H1 (cell line): ENCODE measurements around the gene ZNF618. TPM values are rescaled to one million over a fixed set of nuclear protein-coding genes. Genes with fewer than 3 reads are reported as not detected.

Experiments
- CTCF ChIA-PET: fragments of 300-600 bp; sonication (Branson Sonifier 250); formaldehyde crosslinking; loops from one replicate; lab custom pipeline; 2021; ENCODE audit not compliant: partially characterized antibody; lab: Charles Lee
- POLR2A ChIA-PET: fragments of 300-600 bp; sonication (Branson Sonifier 250); formaldehyde crosslinking; loops from one replicate; lab custom pipeline; 2021; ENCODE audit warnings: inconsistent platforms; ENCODE audit not compliant: partially characterized antibody; lab: Charles Lee
- DNase-seq, 2 experiments: peaks; one replicate each; pipeline versions ENCODE4 v3.0.0 to v3.0.0-alpha.2; 2010 to 2022; ENCODE audit warnings: low spot score in 2 of 2, low read depth in 1 of 2, mixed read lengths in 1 of 2
- FAIRE-seq: peaks from 2 replicates; lab custom pipeline; 2011; peaks lifted over from hg19 to GRCh38; lab: Jason Lieb, UNC
- H2AFZ ChIP-seq: 2 replicates; pipeline ENCODE4 v1.8.1; 2012; ENCODE audit warnings: low read length, inconsistent platforms
- H2AK5ac ChIP-seq: 2 replicates; pipeline ENCODE4 v1.6.1; 2013; ENCODE audit warnings: low read depth, low read length
- H2BK120ac ChIP-seq: replicated peaks from 2 replicates; pipeline ENCODE3; 2013; ENCODE audit warnings: low read depth, low read length, inconsistent platforms
- H2BK12ac ChIP-seq: 2 replicates; pipeline ENCODE4 v1.6.1; 2013; ENCODE audit warnings: low read depth, low read length
- H2BK15ac ChIP-seq: 2 replicates; pipeline ENCODE4 v1.6.1; 2013; ENCODE audit warnings: low read length
- H2BK20ac ChIP-seq: 2 replicates; pipeline ENCODE4 v1.6.1; 2013; ENCODE audit warnings: low read length
- H2BK5ac ChIP-seq: 2 replicates; pipeline ENCODE4 v1.6.1; 2013; ENCODE audit warnings: low read depth, low read length
- H3K14ac ChIP-seq: 2 replicates; pipeline ENCODE4 v1.6.1; 2013; ENCODE audit warnings: inconsistent platforms; ENCODE audit not compliant: insufficient read length
- H3K18ac ChIP-seq: 2 replicates; pipeline ENCODE4 v1.6.1; 2013; ENCODE audit warnings: low read length; ENCODE audit errors: extremely low read depth
- H3K23ac ChIP-seq: 2 replicates; pipeline ENCODE4 v1.6.1; 2013; ENCODE audit warnings: inconsistent platforms; ENCODE audit not compliant: insufficient read length
- H3K23me2 ChIP-seq: 2 replicates; pipeline ENCODE4 v1.6.1; 2013; ENCODE audit warnings: low read depth, low read length
- H3K27ac ChIP-seq: 2 replicates; pipeline ENCODE4 v1.6.1; 2011; ENCODE audit warnings: low read depth, low read length, inconsistent platforms
- H3K27me3 ChIP-seq, 4 experiments: replicated peaks in 1 of 4; 1 replicate in 1 of 4; 2 replicates in 3 of 4; pipeline versions ENCODE4 v1.6.1 to v1.8.1; 2011 to 2013; ENCODE audit warnings: low read length in 3 of 4, mild to moderate bottlenecking in 3 of 4, inconsistent platforms in 2 of 4, mixed read lengths in 2 of 4, moderate library complexity in 1 of 4; ENCODE audit not compliant: control insufficient read depth in 3 of 4, insufficient read depth in 3 of 4; ENCODE audit errors: extremely low read depth in 1 of 4
- H3K36me3 ChIP-seq, 4 experiments: 2 replicates each; pipeline versions ENCODE4 v1.6.1 to v1.8.1; 2011 to 2013; ENCODE audit warnings: mild to moderate bottlenecking in 4 of 4, low read length in 3 of 4, moderate library complexity in 2 of 4, control low read depth in 1 of 4, inconsistent platforms in 1 of 4; ENCODE audit not compliant: insufficient read depth in 4 of 4, control insufficient read depth in 2 of 4
- H3K4ac ChIP-seq: replicated peaks from 2 replicates; pipeline ENCODE3; 2013; ENCODE audit warnings: low read length, low read depth, mixed read lengths, inconsistent platforms; ENCODE audit not compliant: insufficient read length
- H3K4me1 ChIP-seq, 4 experiments: replicated peaks in 1 of 4; 1 replicate in 1 of 4; 2 replicates in 3 of 4; pipeline versions ENCODE4 v1.6.1 to v1.8.1; 2011 to 2013; ENCODE audit warnings: low read length in 3 of 4, inconsistent platforms in 2 of 4, mixed read lengths in 1 of 4; ENCODE audit not compliant: insufficient read depth in 4 of 4, control insufficient read depth in 3 of 4
- H3K4me2 ChIP-seq, 2 experiments: 2 replicates each; pipeline versions ENCODE4 v1.6.1 to v1.8.1; 2011 to 2013; ENCODE audit warnings: low read depth in 2 of 2, low read length in 2 of 2, control low read depth in 1 of 2, inconsistent platforms in 1 of 2, mild to moderate bottlenecking in 1 of 2; ENCODE audit not compliant: insufficient read depth in 1 of 2
- H3K4me3 ChIP-seq, 4 experiments: fragments of 200-600, 300-600 bp in 1 of 4; sonication (generic), shearing (Covaris generic), sonication (Bioruptor Twin) in 1 of 4; 2 replicates each; pipeline versions ENCODE4 v1.5.1 to v1.8.1; 2011 to 2016; ENCODE audit warnings: low read length in 4 of 4, low read depth in 3 of 4, control low read depth in 2 of 4, inconsistent platforms in 2 of 4, mild to moderate bottlenecking in 2 of 4, mixed read lengths in 1 of 4, moderate library complexity in 1 of 4; ENCODE audit not compliant: insufficient read depth in 2 of 4; ENCODE audit errors: extremely low read depth in 1 of 4
- H3K56ac ChIP-seq: replicated peaks from 2 replicates; pipeline ENCODE3; 2013; ENCODE audit warnings: low read depth, mild to moderate bottlenecking, mixed read lengths, low read length, inconsistent platforms; ENCODE audit not compliant: insufficient read length
- H3K79me1 ChIP-seq: 2 replicates; pipeline ENCODE4 v1.6.1; 2013; ENCODE audit warnings: low read depth, low read length, control low read depth
- H3K79me2 ChIP-seq, 2 experiments: 2 replicates each; pipeline versions ENCODE4 v1.6.1 to v1.8.1; 2012 to 2013; ENCODE audit warnings: low read length in 2 of 2, mild to moderate bottlenecking in 2 of 2, inconsistent platforms in 1 of 2; ENCODE audit not compliant: insufficient read depth in 2 of 2, control insufficient read depth in 1 of 2
- H3K9ac ChIP-seq, 4 experiments: replicated peaks in 1 of 4; 1 replicate in 1 of 4; 2 replicates in 3 of 4; pipeline versions ENCODE4 v1.6.1 to v1.8.1; 2011 to 2013; ENCODE audit warnings: low read depth in 3 of 4, low read length in 3 of 4, control low read depth in 2 of 4, mild to moderate bottlenecking in 2 of 4, moderate library complexity in 2 of 4, inconsistent platforms in 1 of 4; ENCODE audit errors: extremely low read depth in 1 of 4
- H3K9me3 ChIP-seq, 2 experiments: 2 replicates each; pipeline versions ENCODE4 v1.6.1 to v1.8.1; 2012 to 2013; ENCODE audit warnings: mild to moderate bottlenecking in 2 of 2, moderate library complexity in 2 of 2, control low read depth in 1 of 2, inconsistent platforms in 1 of 2, low read depth in 1 of 2, low read length in 1 of 2, mixed read lengths in 1 of 2; ENCODE audit not compliant: insufficient read depth in 2 of 2
- H4K20me1 ChIP-seq, 2 experiments: replicated peaks in 1 of 2; 2 replicates each; pipeline versions ENCODE3 to v1.8.1; 2011 to 2013; ENCODE audit warnings: inconsistent platforms in 2 of 2, low read length in 2 of 2, mild to moderate bottlenecking in 1 of 2; ENCODE audit not compliant: insufficient read depth in 2 of 2, control insufficient read depth in 1 of 2
- H4K5ac ChIP-seq: 2 replicates; pipeline ENCODE4 v1.6.1; 2013; ENCODE audit warnings: low read length, low read depth, mixed read lengths, inconsistent platforms; ENCODE audit not compliant: insufficient read length
- H4K8ac ChIP-seq: 2 replicates; pipeline ENCODE4 v1.8.0; 2013; ENCODE audit warnings: mild to moderate bottlenecking, moderate library complexity, low read length, inconsistent platforms; ENCODE audit not compliant: insufficient read depth; ENCODE audit errors: extremely low read depth
- H4K91ac ChIP-seq: replicated peaks from 2 replicates; pipeline ENCODE3; 2013; ENCODE audit warnings: low read length, mixed read lengths, inconsistent platforms; ENCODE audit not compliant: insufficient read length
- BCL11A ChIP-seq, 2 experiments: IDR thresholded peaks; one replicate each; pipeline ENCODE4 v1.6.1; 2011; ENCODE audit warnings: low read depth in 2 of 2, low read length in 2 of 2, mild to moderate bottlenecking in 2 of 2
- CBX5 ChIP-seq: fragments of 300-800, 300-1000 bp; sonication (generic); IDR thresholded peaks from 2 replicates; pipeline ENCODE4 v1.7.1; 2016; ENCODE audit warnings: antibody characterized with exemption, low read length, low read depth
- CTCF ChIP-seq, 3 experiments: IDR thresholded peaks; 1 replicate in 2 of 3; 2 replicates in 1 of 3; pipeline versions ENCODE4 v1.5.1 to v1.6.1; 2011; ENCODE audit warnings: low read length in 3 of 3, mild to moderate bottlenecking in 3 of 3, inconsistent platforms in 2 of 3, low read depth in 1 of 3, moderate library complexity in 1 of 3; ENCODE audit not compliant: insufficient read depth in 1 of 3; ENCODE audit errors: control extremely low read depth in 1 of 3
- POU5F1 ChIP-seq: IDR thresholded peaks from 2 replicates; pipeline ENCODE4 v1.6.1; 2011; ENCODE audit warnings: low read depth, mild to moderate bottlenecking, low read length, moderate library complexity
- RBBP5 ChIP-seq: IDR thresholded peaks from 2 replicates; pipeline ENCODE4 v1.7.1; 2012; ENCODE audit warnings: low read depth, mild to moderate bottlenecking, inconsistent platforms, low read length, moderate library complexity, borderline replicate concordance
- RFX5 ChIP-seq: IDR thresholded peaks from 2 replicates; pipeline ENCODE4 v1.6.1; 2011; ENCODE audit warnings: low read depth, low read length, improper control_type of control experiment, borderline replicate concordance
- RXRA ChIP-seq: IDR thresholded peaks from 2 replicates; pipeline ENCODE4 v1.6.1; 2011; ENCODE audit warnings: low read depth, mild to moderate bottlenecking, low read length, moderate library complexity; ENCODE audit not compliant: insufficient read depth
- SP2 ChIP-seq: IDR thresholded peaks from 2 replicates; pipeline ENCODE4 v1.6.1; 2012; ENCODE audit warnings: mild to moderate bottlenecking, low read length, inconsistent platforms
- TAF1 ChIP-seq: IDR thresholded peaks from 2 replicates; pipeline ENCODE4 v1.6.1; 2011; ENCODE audit warnings: mild to moderate bottlenecking, low read depth, low read length
- TAF7 ChIP-seq: optimal IDR thresholded peaks from 2 replicates; pipeline ENCODE3; 2011; ENCODE audit warnings: low read depth, mild to moderate bottlenecking, inconsistent platforms, low read length, moderate library complexity, borderline replicate concordance
- WGBS, 2 experiments: shearing (Covaris generic) in 1 of 2; methylation state at CpG; one replicate each; pipeline versions ENCODE4 v1.1.6 to v1.1.7; 2013 to 2015; ENCODE audit warnings: low lambda C conversion rate in 2 of 2, mixed read lengths in 2 of 2, inconsistent platforms in 1 of 2, low coverage in 1 of 2, missing lambda C conversion rate in 1 of 2; ENCODE audit not compliant: insufficient replicate concordance in 2 of 2, insufficient coverage in 1 of 2, insufficient read length in 1 of 2; ENCODE audit errors: extremely low coverage in 1 of 2, missing lambda C conversion rate in 1 of 2; 5-methylcytosine and 5-hydroxymethylcytosine counted together
- polyA plus RNA-seq, 7 experiments: library from polyadenylated mRNA; depleted of rRNA in 3 of 7; stranded (reverse) in 5 of 7; unstranded in 2 of 7; fragments of >200 nt in 5 of 7; fragments of 200-250 nt in 2 of 7; gene quantifications; 1 replicate in 5 of 7; 2 replicates in 1 of 7; 4 replicates in 1 of 7; pipeline versions ENCODE4 v1.2.1 to v1.2.3, GENCODE V29; 2011 to 2013; ENCODE audit warnings: missing spikeins in 2 of 7, mixed read lengths in 2 of 7
- total RNA-seq: library from RNA; stranded (reverse); fragmentation: NEBNext Ultra II Directional; extraction: Animal tissue kit (Norgen Biotek cat#: 25700); gene quantifications from 2 replicates; pipeline ENCODE4 v1.2.1, GENCODE V29; 2021

ZNF618 gene
- total and polyA plus RNA-seq, 2 of the 8 experiments (the other 6 are each of a cell fraction or from before 2014, with no cell fraction given) = 9.6 to 28.5 TPM

GRCh38 chr9:113906411-113907110 lies 30.5 kb downstream of the ZNF618 start:
- ChIA-PET POLR2A (no interaction called here), CTCF (interaction anchor here (0.6 to 2.3 kb wide), 8 partner anchors 9 to 147 kb away, joined by 3 to 8 read pairs (median 3); no protein-coding TSS in a partner anchor)
- Histone ChIP-seq H3K36me3 (no peaks in the 10 kb centered on the region), H3K23me2 (no peaks in the 10 kb centered on the region), H2BK20ac (no peak overlapping the region), H3K79me2 (peaks cover 0 to 33% of the 10 kb centered on the region in 2 experiments; a peak in 1 of 4 replicates), H3K23ac (no peak overlapping the region), H3K56ac (no peak overlapping the region), H3K9me3 (no peaks in the 10 kb centered on the region), H4K5ac (no peak overlapping the region), H3K9ac (no peak overlapping the region), H2BK120ac (no peak overlapping the region), H3K18ac (no peak overlapping the region), H4K91ac (no peak overlapping the region), H2AK5ac (no peak overlapping the region), H2BK12ac (no peak overlapping the region), H4K8ac (no peak overlapping the region), H2BK15ac (no peak overlapping the region), H2AFZ (no peak overlapping the region), H3K4me3 (no peak overlapping the region), H4K20me1 (no peaks in the 10 kb centered on the region), H2BK5ac (0 out of 2 replicates have a peak overlapping the region, but pooled peaks have one; percentile 9), H3K4ac (no peak overlapping the region), H3K27ac (no peak overlapping the region), H3K14ac (no peak overlapping the region), H3K79me1 (peaks cover 11% of the 10 kb centered on the region; the same call in 1 of the 2 replicates), H3K27me3 (no peaks in the 10 kb centered on the region), H3K4me2 (no peak overlapping the region), H3K4me1 (peaks cover 0 to 7% (median 2%) of the 10 kb centered on the region in 4 experiments; a peak in 2 of 7 replicates)
- WGBS, 2 experiments = 88% methylated on average over 6 of the region's 6 CpGs; no CpG with 5 or more reads in 1 of the 2 experiments
- FAIRE-seq = no peak
- DNase-seq = peak in 1 of 2 experiments; percentile 36
- TF ChIP-seq TAF7 = no peak
- no peak for TF ChIP-seq POU5F1
- TF ChIP-seq CBX5 = no peak
- TF ChIP-seq RFX5 = no peak
- no peak for TF ChIP-seq RXRA
- TF ChIP-seq RBBP5 = no peak
- TF ChIP-seq SP2 = no peak
- no peak for TF ChIP-seq BCL11A (IDR thresholded peaks at IDR 0.05; ENCODE audit: low read depth in 2 of 2, low read length in 2 of 2)
- TF ChIP-seq TAF1 = no peak
- TF ChIP-seq CTCF (IDR thresholded peaks at IDR 0.05; ENCODE audit: control extremely low read depth in 1 of 3, insufficient read depth in 1 of 3, low read depth in 1 of 3, low read length in 3 of 3) = no peak
